H1 (cell line): ENCODE data around the gene MMP28. TPM values are rescaled to one million over a fixed set of nuclear protein-coding genes. Genes with fewer than 3 reads are reported as not detected.

Experiments used
- CTCF ChIA-PET: fragments of 300-600 bp; sonication (Branson Sonifier 250); formaldehyde crosslinking; loops from one replicate; lab custom pipeline; 2021; ENCODE audit not compliant: partially characterized antibody; lab: Charles Lee
- POLR2A ChIA-PET: fragments of 300-600 bp; sonication (Branson Sonifier 250); formaldehyde crosslinking; loops from one replicate; lab custom pipeline; 2021; ENCODE audit warnings: inconsistent platforms; ENCODE audit not compliant: partially characterized antibody; lab: Charles Lee
- DNase-seq, 2 experiments: peaks; one replicate each; pipeline versions ENCODE4 v3.0.0 to v3.0.0-alpha.2; 2010 to 2022; ENCODE audit warnings: low spot score in 2 of 2, low read depth in 1 of 2, mixed read lengths in 1 of 2
- FAIRE-seq: peaks from 2 replicates; lab custom pipeline; 2011; peaks lifted over from hg19 to GRCh38; lab: Jason Lieb, UNC
- H2AFZ ChIP-seq: 2 replicates; pipeline ENCODE4 v1.8.1; 2012; ENCODE audit warnings: low read length, inconsistent platforms
- H2AK5ac ChIP-seq: 2 replicates; pipeline ENCODE4 v1.6.1; 2013; ENCODE audit warnings: low read depth, low read length
- H2BK120ac ChIP-seq: replicated peaks from 2 replicates; pipeline ENCODE3; 2013; ENCODE audit warnings: low read depth, low read length, inconsistent platforms
- H2BK12ac ChIP-seq: 2 replicates; pipeline ENCODE4 v1.6.1; 2013; ENCODE audit warnings: low read depth, low read length
- H2BK15ac ChIP-seq: 2 replicates; pipeline ENCODE4 v1.6.1; 2013; ENCODE audit warnings: low read length
- H2BK20ac ChIP-seq: 2 replicates; pipeline ENCODE4 v1.6.1; 2013; ENCODE audit warnings: low read length
- H2BK5ac ChIP-seq: 2 replicates; pipeline ENCODE4 v1.6.1; 2013; ENCODE audit warnings: low read depth, low read length
- H3K14ac ChIP-seq: 2 replicates; pipeline ENCODE4 v1.6.1; 2013; ENCODE audit warnings: inconsistent platforms; ENCODE audit not compliant: insufficient read length
- H3K18ac ChIP-seq: 2 replicates; pipeline ENCODE4 v1.6.1; 2013; ENCODE audit warnings: low read length; ENCODE audit errors: extremely low read depth
- H3K23ac ChIP-seq: 2 replicates; pipeline ENCODE4 v1.6.1; 2013; ENCODE audit warnings: inconsistent platforms; ENCODE audit not compliant: insufficient read length
- H3K23me2 ChIP-seq: 2 replicates; pipeline ENCODE4 v1.6.1; 2013; ENCODE audit warnings: low read depth, low read length
- H3K27ac ChIP-seq: 2 replicates; pipeline ENCODE4 v1.6.1; 2011; ENCODE audit warnings: low read depth, low read length, inconsistent platforms
- H3K27me3 ChIP-seq, 4 experiments: replicated peaks in 1 of 4; 1 replicate in 1 of 4; 2 replicates in 3 of 4; pipeline versions ENCODE4 v1.6.1 to v1.8.1; 2011 to 2013; ENCODE audit warnings: low read length in 3 of 4, mild to moderate bottlenecking in 3 of 4, inconsistent platforms in 2 of 4, mixed read lengths in 2 of 4, moderate library complexity in 1 of 4; ENCODE audit not compliant: control insufficient read depth in 3 of 4, insufficient read depth in 3 of 4; ENCODE audit errors: extremely low read depth in 1 of 4
- H3K36me3 ChIP-seq, 4 experiments: 2 replicates each; pipeline versions ENCODE4 v1.6.1 to v1.8.1; 2011 to 2013; ENCODE audit warnings: mild to moderate bottlenecking in 4 of 4, low read length in 3 of 4, moderate library complexity in 2 of 4, control low read depth in 1 of 4, inconsistent platforms in 1 of 4; ENCODE audit not compliant: insufficient read depth in 4 of 4, control insufficient read depth in 2 of 4
- H3K4ac ChIP-seq: replicated peaks from 2 replicates; pipeline ENCODE3; 2013; ENCODE audit warnings: low read length, low read depth, mixed read lengths, inconsistent platforms; ENCODE audit not compliant: insufficient read length
- H3K4me1 ChIP-seq, 4 experiments: replicated peaks in 1 of 4; 1 replicate in 1 of 4; 2 replicates in 3 of 4; pipeline versions ENCODE4 v1.6.1 to v1.8.1; 2011 to 2013; ENCODE audit warnings: low read length in 3 of 4, inconsistent platforms in 2 of 4, mixed read lengths in 1 of 4; ENCODE audit not compliant: insufficient read depth in 4 of 4, control insufficient read depth in 3 of 4
- H3K4me2 ChIP-seq, 2 experiments: 2 replicates each; pipeline versions ENCODE4 v1.6.1 to v1.8.1; 2011 to 2013; ENCODE audit warnings: low read depth in 2 of 2, low read length in 2 of 2, control low read depth in 1 of 2, inconsistent platforms in 1 of 2, mild to moderate bottlenecking in 1 of 2; ENCODE audit not compliant: insufficient read depth in 1 of 2
- H3K4me3 ChIP-seq, 4 experiments: fragments of 200-600, 300-600 bp in 1 of 4; sonication (generic), shearing (Covaris generic), sonication (Bioruptor Twin) in 1 of 4; 2 replicates each; pipeline versions ENCODE4 v1.5.1 to v1.8.1; 2011 to 2016; ENCODE audit warnings: low read length in 4 of 4, low read depth in 3 of 4, control low read depth in 2 of 4, inconsistent platforms in 2 of 4, mild to moderate bottlenecking in 2 of 4, mixed read lengths in 1 of 4, moderate library complexity in 1 of 4; ENCODE audit not compliant: insufficient read depth in 2 of 4; ENCODE audit errors: extremely low read depth in 1 of 4
- H3K56ac ChIP-seq: replicated peaks from 2 replicates; pipeline ENCODE3; 2013; ENCODE audit warnings: low read depth, mild to moderate bottlenecking, mixed read lengths, low read length, inconsistent platforms; ENCODE audit not compliant: insufficient read length
- H3K79me1 ChIP-seq: 2 replicates; pipeline ENCODE4 v1.6.1; 2013; ENCODE audit warnings: low read depth, low read length, control low read depth
- H3K79me2 ChIP-seq, 2 experiments: 2 replicates each; pipeline versions ENCODE4 v1.6.1 to v1.8.1; 2012 to 2013; ENCODE audit warnings: low read length in 2 of 2, mild to moderate bottlenecking in 2 of 2, inconsistent platforms in 1 of 2; ENCODE audit not compliant: insufficient read depth in 2 of 2, control insufficient read depth in 1 of 2
- H3K9ac ChIP-seq, 4 experiments: replicated peaks in 1 of 4; 1 replicate in 1 of 4; 2 replicates in 3 of 4; pipeline versions ENCODE4 v1.6.1 to v1.8.1; 2011 to 2013; ENCODE audit warnings: low read depth in 3 of 4, low read length in 3 of 4, control low read depth in 2 of 4, mild to moderate bottlenecking in 2 of 4, moderate library complexity in 2 of 4, inconsistent platforms in 1 of 4; ENCODE audit errors: extremely low read depth in 1 of 4
- H3K9me3 ChIP-seq, 2 experiments: 2 replicates each; pipeline versions ENCODE4 v1.6.1 to v1.8.1; 2012 to 2013; ENCODE audit warnings: mild to moderate bottlenecking in 2 of 2, moderate library complexity in 2 of 2, control low read depth in 1 of 2, inconsistent platforms in 1 of 2, low read depth in 1 of 2, low read length in 1 of 2, mixed read lengths in 1 of 2; ENCODE audit not compliant: insufficient read depth in 2 of 2
- H4K20me1 ChIP-seq, 2 experiments: replicated peaks in 1 of 2; 2 replicates each; pipeline versions ENCODE3 to v1.8.1; 2011 to 2013; ENCODE audit warnings: inconsistent platforms in 2 of 2, low read length in 2 of 2, mild to moderate bottlenecking in 1 of 2; ENCODE audit not compliant: insufficient read depth in 2 of 2, control insufficient read depth in 1 of 2
- H4K5ac ChIP-seq: 2 replicates; pipeline ENCODE4 v1.6.1; 2013; ENCODE audit warnings: low read length, low read depth, mixed read lengths, inconsistent platforms; ENCODE audit not compliant: insufficient read length
- H4K8ac ChIP-seq: 2 replicates; pipeline ENCODE4 v1.8.0; 2013; ENCODE audit warnings: mild to moderate bottlenecking, moderate library complexity, low read length, inconsistent platforms; ENCODE audit not compliant: insufficient read depth; ENCODE audit errors: extremely low read depth
- H4K91ac ChIP-seq: replicated peaks from 2 replicates; pipeline ENCODE3; 2013; ENCODE audit warnings: low read length, mixed read lengths, inconsistent platforms; ENCODE audit not compliant: insufficient read length
- CHD1 ChIP-seq: IDR thresholded peaks from 2 replicates; pipeline ENCODE4 v1.6.1; 2012; ENCODE audit warnings: low read depth, low read length, improper control_type of control experiment
- MAFK ChIP-seq: IDR thresholded peaks from 2 replicates; pipeline ENCODE4 v1.6.1; 2012; ENCODE audit warnings: low read depth, mild to moderate bottlenecking, improper control_type of control experiment, low read length
- NANOG ChIP-seq: IDR thresholded peaks from 2 replicates; pipeline ENCODE4 v1.6.1; 2011; ENCODE audit warnings: low read length, low read depth, mild to moderate bottlenecking, inconsistent platforms; ENCODE audit not compliant: insufficient read depth, poor library complexity, severe bottlenecking
- TAF1 ChIP-seq: IDR thresholded peaks from 2 replicates; pipeline ENCODE4 v1.6.1; 2011; ENCODE audit warnings: mild to moderate bottlenecking, low read depth, low read length
- YY1 ChIP-seq: IDR thresholded peaks from 2 replicates; pipeline ENCODE4 v1.6.1; 2011; ENCODE audit warnings: low read depth, mild to moderate bottlenecking, low read length
- WGBS, 2 experiments: shearing (Covaris generic) in 1 of 2; methylation state at CpG; one replicate each; pipeline versions ENCODE4 v1.1.6 to v1.1.7; 2013 to 2015; ENCODE audit warnings: low lambda C conversion rate in 2 of 2, mixed read lengths in 2 of 2, inconsistent platforms in 1 of 2, low coverage in 1 of 2, missing lambda C conversion rate in 1 of 2; ENCODE audit not compliant: insufficient replicate concordance in 2 of 2, insufficient coverage in 1 of 2, insufficient read length in 1 of 2; ENCODE audit errors: extremely low coverage in 1 of 2, missing lambda C conversion rate in 1 of 2; 5-methylcytosine and 5-hydroxymethylcytosine counted together
- polyA plus RNA-seq, 7 experiments: library from polyadenylated mRNA; depleted of rRNA in 3 of 7; stranded (reverse) in 5 of 7; unstranded in 2 of 7; fragments of >200 nt in 5 of 7; fragments of 200-250 nt in 2 of 7; gene quantifications; 1 replicate in 5 of 7; 2 replicates in 1 of 7; 4 replicates in 1 of 7; pipeline versions ENCODE4 v1.2.1 to v1.2.3, GENCODE V29; 2011 to 2013; ENCODE audit warnings: missing spikeins in 2 of 7, mixed read lengths in 2 of 7
- total RNA-seq: library from RNA; stranded (reverse); fragmentation: NEBNext Ultra II Directional; extraction: Animal tissue kit (Norgen Biotek cat#: 25700); gene quantifications from 2 replicates; pipeline ENCODE4 v1.2.1, GENCODE V29; 2021
- TF ChIP-seq, protein P1 (sequence below): IDR thresholded peaks from 2 replicates; pipeline ENCODE4 v1.6.1; 2011; ENCODE audit warnings: low read length, improper control_type of control experiment
- TF ChIP-seq, protein P2 (sequence below): IDR thresholded peaks from 2 replicates; pipeline ENCODE4 v1.6.1; 2011; ENCODE audit warnings: low read depth, mild to moderate bottlenecking, low read length; ENCODE audit not compliant: insufficient read depth

Gene MMP28
- total and polyA plus RNA-seq, 2 of the 8 experiments (the other 6 are each of a cell fraction or from before 2014, with no cell fraction given), result not detected

DNA sequence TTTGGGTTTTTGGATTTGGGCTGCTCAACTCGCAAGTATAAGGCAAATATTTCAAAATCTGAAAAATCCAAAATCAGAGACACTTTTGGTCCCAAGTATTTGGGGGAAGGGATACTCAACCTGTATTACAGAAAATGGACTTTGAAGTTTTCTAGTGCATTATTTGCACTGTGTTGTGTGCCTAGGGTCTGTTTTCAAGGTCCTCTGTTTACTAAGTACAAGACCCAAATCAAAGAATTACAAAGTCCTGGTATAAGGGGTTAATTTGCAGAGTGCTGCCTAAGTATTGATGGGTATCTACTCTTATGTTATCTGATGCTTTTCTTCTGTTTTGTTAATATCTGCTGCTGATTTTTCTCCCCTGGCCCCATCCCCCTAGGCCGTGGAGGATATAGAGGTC lies 48.3 kb upstream of the MMP28 start:
- Histone ChIP-seq H3K4me2 (no peak overlapping the region), H3K4me1 (no peaks in the 10 kb centered on the region), H2BK5ac (no peak overlapping the region), H3K9me3 (no peaks in the 10 kb centered on the region), H3K14ac (no peak overlapping the region), H3K23ac (no peak overlapping the region), H3K27ac (no peak overlapping the region), H3K4ac (no peak overlapping the region), H4K5ac (no peak overlapping the region), H2BK120ac (no peak overlapping the region), H4K8ac (no peak overlapping the region), H2BK15ac (no peak overlapping the region), H3K56ac (no peak overlapping the region), H3K36me3 (peaks cover 39 to 97% (median 72%) of the 10 kb centered on the region in 4 experiments), H3K4me3 (no peak overlapping the region), H4K91ac (no peak overlapping the region), H2AFZ (no peak overlapping the region), H3K23me2 (no peaks in the 10 kb centered on the region), H4K20me1 (peaks cover 3 to 6% of the 10 kb centered on the region in 2 experiments), H3K79me1 (no peaks in the 10 kb centered on the region), H3K79me2 (no peaks in the 10 kb centered on the region), H2AK5ac (no peak overlapping the region), H2BK20ac (no peak overlapping the region), H3K27me3 (no peaks in the 10 kb centered on the region; a peak in 1 of 7 replicates), H3K9ac (no peak overlapping the region), H3K18ac (no peak overlapping the region), H2BK12ac (no peak overlapping the region)
- ChIA-PET POLR2A (interaction anchor here (3.1 kb wide), 1 partner anchor 12 kb away, joined by 24 read pairs; no protein-coding TSS in a partner anchor), CTCF (no interaction called here)
- DNase-seq (no peak), FAIRE-seq (no peak)
- 79% methylated on average over 2 of the region's 2 CpGs; no CpG with 5 or more reads in 1 of the 2 experiments for WGBS, 2 experiments
- no peak for TF ChIP-seq MAFK
- TF ChIP-seq NANOG, result no peak
- no peak for TF ChIP-seq YY1
- TF ChIP-seq, protein P1, sequence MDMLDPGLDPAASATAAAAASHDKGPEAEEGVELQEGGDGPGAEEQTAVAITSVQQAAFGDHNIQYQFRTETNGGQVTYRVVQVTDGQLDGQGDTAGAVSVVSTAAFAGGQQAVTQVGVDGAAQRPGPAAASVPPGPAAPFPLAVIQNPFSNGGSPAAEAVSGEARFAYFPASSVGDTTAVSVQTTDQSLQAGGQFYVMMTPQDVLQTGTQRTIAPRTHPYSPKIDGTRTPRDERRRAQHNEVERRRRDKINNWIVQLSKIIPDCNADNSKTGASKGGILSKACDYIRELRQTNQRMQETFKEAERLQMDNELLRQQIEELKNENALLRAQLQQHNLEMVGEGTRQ, result no peak
- no peak for TF ChIP-seq CHD1
- TF ChIP-seq, protein P2, sequence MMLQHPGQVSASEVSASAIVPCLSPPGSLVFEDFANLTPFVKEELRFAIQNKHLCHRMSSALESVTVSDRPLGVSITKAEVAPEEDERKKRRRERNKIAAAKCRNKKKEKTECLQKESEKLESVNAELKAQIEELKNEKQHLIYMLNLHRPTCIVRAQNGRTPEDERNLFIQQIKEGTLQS, result no peak
- no peak for TF ChIP-seq TAF1
